ENCODE data around the gene GNG3.

GNG3 gene

GRCh38 chr11:62705413-62705812, 2.1 kb upstream of the GNG3 start:
- TF ChIP-seq, protein P1, sequence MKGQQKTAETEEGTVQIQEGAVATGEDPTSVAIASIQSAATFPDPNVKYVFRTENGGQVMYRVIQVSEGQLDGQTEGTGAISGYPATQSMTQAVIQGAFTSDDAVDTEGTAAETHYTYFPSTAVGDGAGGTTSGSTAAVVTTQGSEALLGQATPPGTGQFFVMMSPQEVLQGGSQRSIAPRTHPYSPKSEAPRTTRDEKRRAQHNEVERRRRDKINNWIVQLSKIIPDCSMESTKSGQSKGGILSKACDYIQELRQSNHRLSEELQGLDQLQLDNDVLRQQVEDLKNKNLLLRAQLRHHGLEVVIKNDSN (IDR thresholded peaks at IDR 0.05), result no peak
- TF ChIP-seq EGR1 (IDR thresholded peaks at IDR 0.05) (no peak), FOXM1 (IDR thresholded peaks at IDR 0.05; ENCODE audit: borderline replicate concordance, low read depth) (no peak), REST (IDR thresholded peaks at IDR 0.05; ENCODE audit: low read depth) (no peak), TCF12 (IDR thresholded peaks at IDR 0.05; ENCODE audit: low read depth) (no peak), EP300 (IDR thresholded peaks at IDR 0.05; ENCODE audit: borderline replicate concordance) (no peak), YY1 (IDR thresholded peaks at IDR 0.05; ENCODE audit: low read depth) (no peak), NFIC (IDR thresholded peaks at IDR 0.05) (no peak), TEAD4 (IDR thresholded peaks at IDR 0.05) (no peak), CEBPB (IDR thresholded peaks at IDR 0.05) (no peak), TAF1 (IDR thresholded peaks at IDR 0.05; ENCODE audit: low read depth) (no peak)

DNA sequence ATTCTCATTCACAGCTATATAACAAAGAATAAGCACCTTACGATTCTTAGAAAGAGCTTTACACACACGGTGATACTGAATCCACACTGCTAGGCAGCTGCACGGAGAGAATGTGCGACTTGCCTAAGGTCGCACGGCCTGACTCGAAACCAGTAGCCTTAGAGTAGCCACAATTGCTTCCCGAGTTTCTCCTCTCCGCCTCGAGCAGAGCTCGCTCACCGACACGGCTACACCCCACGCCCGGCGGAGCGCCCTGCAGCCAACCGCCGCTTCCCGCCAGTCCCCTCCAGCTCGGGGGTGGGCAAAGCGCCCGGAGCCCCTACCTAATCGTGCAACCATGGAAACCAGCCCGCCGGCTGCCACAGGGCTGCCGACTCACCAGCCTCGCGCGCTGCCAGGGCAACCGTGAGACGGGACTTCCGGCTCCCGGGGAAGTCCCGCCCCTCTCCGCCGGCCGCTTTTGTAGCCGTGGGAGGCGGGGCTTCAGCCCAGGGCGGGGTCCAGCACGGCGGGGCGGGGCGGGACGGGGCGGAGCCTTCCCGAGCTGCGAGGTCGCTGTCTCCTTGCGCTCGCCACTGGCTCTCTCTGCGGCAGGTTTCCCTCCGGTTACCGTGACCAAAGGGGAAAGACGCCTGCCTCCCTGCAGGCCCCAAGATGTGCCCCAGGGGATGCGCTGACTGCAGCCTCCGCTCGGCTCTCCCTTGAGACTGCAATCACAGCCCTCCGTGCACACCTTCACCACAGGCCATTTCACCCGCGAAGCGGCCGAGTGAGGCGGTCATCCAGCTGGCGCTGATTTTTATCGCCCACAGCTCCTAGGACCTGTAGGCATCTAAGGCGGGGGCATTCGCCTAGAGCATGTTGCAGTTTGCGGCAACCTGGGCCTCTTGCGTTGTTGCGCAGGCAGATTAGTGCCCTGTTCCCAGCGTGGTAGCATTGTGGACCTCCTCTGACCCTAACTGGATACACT, 1.3 kb upstream of the GNG3 start:
- TF ChIP-seq, protein P2, sequence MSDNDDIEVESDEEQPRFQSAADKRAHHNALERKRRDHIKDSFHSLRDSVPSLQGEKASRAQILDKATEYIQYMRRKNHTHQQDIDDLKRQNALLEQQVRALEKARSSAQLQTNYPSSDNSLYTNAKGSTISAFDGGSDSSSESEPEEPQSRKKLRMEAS (IDR thresholded peaks at IDR 0.05), result peak; percentile 52
- TF ChIP-seq ZBTB7A (IDR thresholded peaks at IDR 0.05; ENCODE audit: low read depth) (no peak), NFIC (IDR thresholded peaks at IDR 0.05) (peak; percentile 34; the same call in 1 of the 2 replicates)

- TF ChIP-seq TCF12 (IDR thresholded peaks at IDR 0.05; ENCODE audit: low read depth), result no peak
- TF ChIP-seq CREB1 (IDR thresholded peaks at IDR 0.05; ENCODE audit: low read depth), result no peak
- no peak for TF ChIP-seq TEAD4 (IDR thresholded peaks at IDR 0.05)
- TF ChIP-seq EP300 (IDR thresholded peaks at IDR 0.05; ENCODE audit: borderline replicate concordance), result no peak
These were observed 627 bp upstream of the GNG3 start for GRCh38 chr11:62706850-62707247.

- TF ChIP-seq FOXM1 (IDR thresholded peaks at IDR 0.05; ENCODE audit: borderline replicate concordance, low read depth) (no peak), EP300 (IDR thresholded peaks at IDR 0.05; ENCODE audit: borderline replicate concordance) (no peak), ZBTB7A (IDR thresholded peaks at IDR 0.05; ENCODE audit: low read depth) (no peak), TCF12 (IDR thresholded peaks at IDR 0.05; ENCODE audit: low read depth) (no peak), RAD21 (IDR thresholded peaks at IDR 0.05; ENCODE audit: low read depth) (no peak), EGR1 (IDR thresholded peaks at IDR 0.05) (no peak)
- TF ChIP-seq, protein P2 (IDR thresholded peaks at IDR 0.05), result no peak
These were observed 916 bp downstream of the GNG3 start for GRCh38 chr11:62708392-62708791.

- TF ChIP-seq TCF12 (IDR thresholded peaks at IDR 0.05; ENCODE audit: low read depth) (no peak), NFIC (IDR thresholded peaks at IDR 0.05) (no peak), CREB1 (IDR thresholded peaks at IDR 0.05; ENCODE audit: low read depth) (no peak), EP300 (IDR thresholded peaks at IDR 0.05; ENCODE audit: borderline replicate concordance) (no peak), TEAD4 (IDR thresholded peaks at IDR 0.05) (no peak), REST (IDR thresholded peaks at IDR 0.05; ENCODE audit: low read depth) (no peak), RAD21 (IDR thresholded peaks at IDR 0.05; ENCODE audit: low read depth) (no peak), FOXM1 (IDR thresholded peaks at IDR 0.05; ENCODE audit: borderline replicate concordance, low read depth) (no peak), ZBTB7A (IDR thresholded peaks at IDR 0.05; ENCODE audit: low read depth) (no peak), CEBPB (IDR thresholded peaks at IDR 0.05) (no peak), YY1 (IDR thresholded peaks at IDR 0.05; ENCODE audit: low read depth) (no peak), EGR1 (IDR thresholded peaks at IDR 0.05) (no peak), TAF1 (IDR thresholded peaks at IDR 0.05; ENCODE audit: low read depth) (no peak)
- TF ChIP-seq, protein P1 (IDR thresholded peaks at IDR 0.05), result no peak
- TF ChIP-seq, protein P2 (IDR thresholded peaks at IDR 0.05), result no peak
These were observed 1.3 kb downstream of the GNG3 start for GRCh38 chr11:62708793-62709192.
